Pancreas (tissue), 10 donors: ENCODE measurements around the gene ARID5B. TPM values are rescaled to one million over a fixed set of nuclear protein-coding genes. Genes with fewer than 3 reads are reported as not detected.

Source experiments
- ATAC-seq, 4 donors: fragments of 200-7000 bp; cut with Tn5 transposase; one replicate each; pipeline versions ENCODE4 v1.8.0 to v1.9.1; 2020; ENCODE audit warnings: mild to moderate bottlenecking in 4 of 4, moderate library complexity in 4 of 4
- DNase-seq, 6 donors: peaks; one replicate each; pipeline ENCODE4 v3.0.0-alpha.2; 2020
- FAIRE-seq: peaks from 2 replicates; lab custom pipeline; 2012; peaks lifted over from hg19 to GRCh38; lab: Jason Lieb, UNC
- H3K27ac ChIP-seq, 4 donors: fragments of 200-600 bp; sonication (generic); 1 replicate in 3 of 4; 2 replicates in 1 of 4; pipeline versions ENCODE4 v1.5.0 to v1.8.0; 2020
- H3K27me3 ChIP-seq, 4 donors: fragments of 200-600 bp; one replicate each; pipeline ENCODE4 v1.8.0; 2021
- H3K36me3 ChIP-seq, 3 donors: fragments of 200-600 bp; sonication (generic) in 1 of 3; one replicate each; pipeline versions ENCODE4 v1.5.0 to v1.8.0; 2020 to 2021
- H3K4me1 ChIP-seq, 3 donors: fragments of 200-600 bp; one replicate each; pipeline ENCODE4 v1.8.0; 2021
- H3K4me3 ChIP-seq, 4 donors: fragments of 200-600 bp; sonication (generic) in 2 of 4; one replicate each; pipeline versions ENCODE4 v1.5.0 to v1.8.0; 2020 to 2021
- H3K9me3 ChIP-seq, 4 donors: fragments of 200-600 bp; one replicate each; pipeline ENCODE4 v1.8.0; 2021
- WGBS, 2 donors: extraction: QIAGEN DNeasy Blood & Tissue Kit; methylation state at CpG; one replicate each; pipeline ENCODE4 v1.1.7; 2013; 5-methylcytosine and 5-hydroxymethylcytosine counted together
- intact Hi-C, 3 donors: fragments of 100-400 bp; cut with DNase I; formaldehyde crosslinking; loops; one replicate each; pipeline versions ENCODE4 v1.11.1 to v1.14.2; 2022
- polyA plus RNA-seq, 2 donors: library from polyadenylated mRNA; stranded (reverse); fragments of 200-250 nt; gene quantifications; one replicate each; pipeline ENCODE4 v1.2.3, GENCODE V29; 2013
- total RNA-seq, 6 donors: library from RNA; stranded (reverse); fragmentation: NEBNext Ultra II Directional in 4 of 6; extraction: Animal tissue kit (Norgen Biotek cat#: 25700) in 4 of 6; gene quantifications; one replicate each; pipeline versions ENCODE4 v1.2.1 to v1.2.4, GENCODE V29; 2021 to 2023
- TF ChIP-seq, protein P1 (sequence below), 4 donors: fragments of 200-600 bp; sonication (generic) in 3 of 4; IDR thresholded peaks; one replicate each; pipeline versions ENCODE4 v1.5.0 to v1.8.0; 2021; ENCODE audit warnings: antibody characterized with exemption in 4 of 4
- donor health status: healthy with polysubstance abuse.
- donor health status: DM: no; HTN: no; CAD: no; lungs with moderate emphysema.
- donor health status: DM: no; HTN: no; CAD: no.
- donor health status: control.
- donor health status: control.
- donor health status: Bipolar disorder and iron deficiency.
- donor health status: DM: yes; HTN: yes; CAD: no.
- donor health status: DM: no; HTN: no; CAD: no.
- donor health status: DM: no; HTN: no; CAD: no.
- donor health status: DM: yes; HTN: yes; CAD: no.

Gene ARID5B
- total and polyA plus RNA-seq, 8 donors: 2.6 to 13.0 (median 5.0) TPM

GRCh38 chr10:62112300-62112699, 210.8 kb downstream of the ARID5B start:
- H3K36me3 ChIP-seq: no peaks in the 10 kb centered on the region

GRCh38 chr10:62112963-62113362, 211.5 kb downstream of the ARID5B start:
- intact Hi-C loops: no loop called here
- WGBS, 2 donors: 53 to 73% methylated on average over 4 of the region's 4 CpGs
- Histone ChIP-seq H3K4me1 (no peaks in the 10 kb centered on the region), H3K27ac (no peak overlapping the region), H3K9me3 (no peaks in the 10 kb centered on the region), H3K27me3 (no peaks in the 10 kb centered on the region), H3K36me3 (no peaks in the 10 kb centered on the region), H3K4me3 (no peak overlapping the region)
- DNase-seq (no peak), FAIRE-seq (no peak), ATAC-seq (no peak)
- TF ChIP-seq, protein P1, sequence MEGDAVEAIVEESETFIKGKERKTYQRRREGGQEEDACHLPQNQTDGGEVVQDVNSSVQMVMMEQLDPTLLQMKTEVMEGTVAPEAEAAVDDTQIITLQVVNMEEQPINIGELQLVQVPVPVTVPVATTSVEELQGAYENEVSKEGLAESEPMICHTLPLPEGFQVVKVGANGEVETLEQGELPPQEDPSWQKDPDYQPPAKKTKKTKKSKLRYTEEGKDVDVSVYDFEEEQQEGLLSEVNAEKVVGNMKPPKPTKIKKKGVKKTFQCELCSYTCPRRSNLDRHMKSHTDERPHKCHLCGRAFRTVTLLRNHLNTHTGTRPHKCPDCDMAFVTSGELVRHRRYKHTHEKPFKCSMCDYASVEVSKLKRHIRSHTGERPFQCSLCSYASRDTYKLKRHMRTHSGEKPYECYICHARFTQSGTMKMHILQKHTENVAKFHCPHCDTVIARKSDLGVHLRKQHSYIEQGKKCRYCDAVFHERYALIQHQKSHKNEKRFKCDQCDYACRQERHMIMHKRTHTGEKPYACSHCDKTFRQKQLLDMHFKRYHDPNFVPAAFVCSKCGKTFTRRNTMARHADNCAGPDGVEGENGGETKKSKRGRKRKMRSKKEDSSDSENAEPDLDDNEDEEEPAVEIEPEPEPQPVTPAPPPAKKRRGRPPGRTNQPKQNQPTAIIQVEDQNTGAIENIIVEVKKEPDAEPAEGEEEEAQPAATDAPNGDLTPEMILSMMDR (IDR thresholded peaks at IDR 0.05): no peak

More at GRCh38 chr10:62112300-62112699, 210.8 kb downstream of the ARID5B start:
- no peak overlapping the region for H3K4me3 ChIP-seq
- FAIRE-seq (no peak), ATAC-seq (no peak), DNase-seq (no peak)
- no peaks in the 10 kb centered on the region for H3K4me1 ChIP-seq
- H3K27me3 ChIP-seq: no peaks in the 10 kb centered on the region
- TF ChIP-seq, protein P1 (IDR thresholded peaks at IDR 0.05): no peak
- H3K27ac ChIP-seq: no peak overlapping the region
- H3K9me3 ChIP-seq: no peaks in the 10 kb centered on the region
- intact Hi-C loops: no loop called here

GRCh38 chr10:62113680-62114079, 212.2 kb downstream of the ARID5B start:
- Histone ChIP-seq H3K27me3 (no peaks in the 10 kb centered on the region), H3K9me3 (no peaks in the 10 kb centered on the region), H3K4me3 (no peak overlapping the region), H3K36me3 (no peaks in the 10 kb centered on the region), H3K4me1 (no peaks in the 10 kb centered on the region), H3K27ac (no peak overlapping the region)
- TF ChIP-seq, protein P1 (IDR thresholded peaks at IDR 0.05): no peak
- WGBS, 2 donors: 82 to 89% methylated on average over 4 of the region's 4 CpGs
- intact Hi-C loops: no loop called here
- DNase-seq: no peak
- FAIRE-seq: no peak
- no peak for ATAC-seq

DNA sequence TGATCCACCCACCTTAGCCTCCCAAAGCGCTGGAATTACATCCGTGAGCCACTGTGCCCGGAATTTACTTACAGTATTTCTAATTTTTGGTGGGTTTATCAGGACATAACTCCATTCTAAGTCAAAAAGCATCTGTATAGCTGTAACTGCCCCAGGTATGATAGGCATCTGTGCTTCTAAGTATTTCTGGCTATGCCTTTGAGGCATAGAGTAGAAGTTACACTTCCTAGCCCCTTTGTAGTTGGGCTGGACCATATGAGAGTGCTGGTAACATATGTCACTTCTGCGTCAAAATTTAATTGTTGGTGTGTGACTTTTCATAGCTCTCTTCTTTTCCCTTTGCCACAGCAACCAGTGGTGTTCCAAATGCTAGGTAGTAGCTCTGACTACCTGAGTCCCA, 213.8 kb downstream of the ARID5B start:
- TF ChIP-seq, protein P1 (IDR thresholded peaks at IDR 0.05): no peak
- DNase-seq: no peak
- H3K27ac ChIP-seq: no peak overlapping the region
- no peaks in the 10 kb centered on the region for H3K27me3 ChIP-seq
- no peak overlapping the region for H3K4me3 ChIP-seq
- intact Hi-C loops: no loop called here
- H3K4me1 ChIP-seq: no peaks in the 10 kb centered on the region
- 87 to 93% methylated on average over 4 of the region's 4 CpGs for WGBS, 2 donors
- no peak for FAIRE-seq
- no peaks in the 10 kb centered on the region for H3K36me3 ChIP-seq
- no peak for ATAC-seq
- H3K9me3 ChIP-seq: no peaks in the 10 kb centered on the region

DNA sequence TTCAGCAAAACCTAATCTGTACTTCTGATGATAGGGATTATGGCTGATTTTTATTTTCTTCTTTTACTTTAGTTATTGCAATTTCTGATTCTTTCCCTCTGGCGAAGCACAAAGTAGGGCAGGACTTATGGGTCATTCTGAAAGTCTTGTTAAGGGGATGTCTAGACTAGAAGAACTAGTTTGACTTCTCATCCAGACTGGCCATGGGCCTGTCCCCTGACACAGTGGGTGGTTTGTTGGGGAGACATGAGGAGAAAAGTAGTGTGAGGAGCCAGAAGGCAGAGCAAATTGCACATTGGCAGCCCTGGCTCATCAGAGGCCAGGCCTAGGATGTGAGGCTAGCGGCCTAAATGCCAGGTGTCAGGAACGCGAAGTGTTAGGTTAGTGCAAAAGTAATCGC, 214.3 kb downstream of the ARID5B start:
- TF ChIP-seq, protein P1 (IDR thresholded peaks at IDR 0.05): no peak
- intact Hi-C loops: no loop called here
- Histone ChIP-seq H3K9me3 (no peaks in the 10 kb centered on the region), H3K4me1 (no peaks in the 10 kb centered on the region), H3K27ac (no peak overlapping the region), H3K27me3 (no peaks in the 10 kb centered on the region), H3K36me3 (no peaks in the 10 kb centered on the region), H3K4me3 (no peak overlapping the region)
- DNase-seq: no peak
- no peak for ATAC-seq
- WGBS, 2 donors: 87 to 95% methylated on average over 5 of the region's 5 CpGs
- no peak for FAIRE-seq
